ENCODE measurements around the gene FKBP9.

DNA sequence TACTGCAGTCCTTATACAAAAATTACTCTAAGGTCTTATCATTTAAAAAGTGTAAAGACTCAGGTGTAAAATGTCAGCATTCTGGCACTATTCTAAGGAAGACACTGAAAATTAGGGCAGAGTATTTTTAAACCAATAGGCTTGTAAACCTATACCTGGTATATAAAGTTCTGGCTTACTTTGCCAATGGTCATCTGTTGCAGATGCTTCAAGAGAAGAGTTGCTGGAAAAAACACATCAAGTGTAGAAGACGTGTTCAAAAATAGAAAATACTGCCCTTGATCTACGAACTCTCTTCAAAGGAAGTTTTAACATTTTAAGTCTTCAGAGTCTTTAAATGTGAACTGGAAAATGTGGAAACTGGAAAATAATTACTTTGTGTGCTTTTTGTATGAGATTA lies 81.4 kb downstream of the FKBP9 start:
- TF ChIP-seq, protein P1, sequence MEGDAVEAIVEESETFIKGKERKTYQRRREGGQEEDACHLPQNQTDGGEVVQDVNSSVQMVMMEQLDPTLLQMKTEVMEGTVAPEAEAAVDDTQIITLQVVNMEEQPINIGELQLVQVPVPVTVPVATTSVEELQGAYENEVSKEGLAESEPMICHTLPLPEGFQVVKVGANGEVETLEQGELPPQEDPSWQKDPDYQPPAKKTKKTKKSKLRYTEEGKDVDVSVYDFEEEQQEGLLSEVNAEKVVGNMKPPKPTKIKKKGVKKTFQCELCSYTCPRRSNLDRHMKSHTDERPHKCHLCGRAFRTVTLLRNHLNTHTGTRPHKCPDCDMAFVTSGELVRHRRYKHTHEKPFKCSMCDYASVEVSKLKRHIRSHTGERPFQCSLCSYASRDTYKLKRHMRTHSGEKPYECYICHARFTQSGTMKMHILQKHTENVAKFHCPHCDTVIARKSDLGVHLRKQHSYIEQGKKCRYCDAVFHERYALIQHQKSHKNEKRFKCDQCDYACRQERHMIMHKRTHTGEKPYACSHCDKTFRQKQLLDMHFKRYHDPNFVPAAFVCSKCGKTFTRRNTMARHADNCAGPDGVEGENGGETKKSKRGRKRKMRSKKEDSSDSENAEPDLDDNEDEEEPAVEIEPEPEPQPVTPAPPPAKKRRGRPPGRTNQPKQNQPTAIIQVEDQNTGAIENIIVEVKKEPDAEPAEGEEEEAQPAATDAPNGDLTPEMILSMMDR (conservative IDR thresholded peaks at IDR 0.05; ENCODE audit: low read depth, low read length), result no peak
- TF ChIP-seq EZH2 (IDR thresholded peaks at IDR 0.05; ENCODE audit: borderline replicate concordance, low read depth, low read length, poor library complexity, severe bottlenecking), result no peak
